WI38 (cell line): ENCODE results near the gene MFAP5.

ENCODE experiments used
- H3K4me3 ChIP-seq: 2 replicates; pipeline ENCODE4 v1.5.1; 2011; ENCODE audit warnings: low read depth, mild to moderate bottlenecking, control low read depth, low read length
- TF ChIP-seq, protein P1 (sequence below): IDR thresholded peaks from 2 replicates; pipeline ENCODE4 v1.5.1; 2012; ENCODE audit warnings: low read depth, mild to moderate bottlenecking, control low read depth, low read length

MFAP5 gene

DNA sequence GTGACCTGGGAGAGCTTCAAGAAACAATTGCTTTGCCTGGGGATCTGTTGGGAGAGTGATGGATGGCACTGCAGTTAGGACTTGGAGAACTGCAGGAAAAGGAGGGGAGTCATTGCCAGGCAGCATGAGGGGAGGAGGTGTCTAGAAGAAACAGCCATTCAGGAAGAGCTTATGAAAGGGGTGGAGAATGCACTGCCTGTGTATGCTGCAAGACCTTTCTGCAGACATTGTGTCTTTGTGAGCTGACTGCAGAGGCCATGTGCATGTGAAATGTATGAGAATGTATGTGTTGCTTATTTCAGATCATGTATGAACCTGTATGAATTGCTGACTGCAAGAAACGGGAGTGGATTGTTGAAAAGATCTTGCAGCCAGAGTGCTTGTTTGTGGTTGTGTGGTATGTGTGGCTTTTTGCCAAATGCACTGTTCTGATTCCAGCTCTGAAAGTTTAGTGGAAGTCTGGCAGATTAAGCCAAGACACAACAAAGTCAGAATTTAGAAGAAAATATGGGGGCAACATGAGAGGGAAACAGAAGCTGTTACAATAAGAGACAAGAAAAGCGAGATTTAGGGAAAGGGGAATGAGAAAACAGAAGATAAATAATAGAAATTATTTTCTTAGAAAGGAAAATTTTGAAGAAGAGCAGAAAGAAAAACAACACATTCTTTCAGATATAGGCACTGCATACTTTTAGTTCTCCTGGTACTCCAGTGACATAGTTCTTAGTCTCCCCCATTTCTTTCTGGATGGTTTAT is 25.4 kb upstream of the MFAP5 start:
- TF ChIP-seq, protein P1, sequence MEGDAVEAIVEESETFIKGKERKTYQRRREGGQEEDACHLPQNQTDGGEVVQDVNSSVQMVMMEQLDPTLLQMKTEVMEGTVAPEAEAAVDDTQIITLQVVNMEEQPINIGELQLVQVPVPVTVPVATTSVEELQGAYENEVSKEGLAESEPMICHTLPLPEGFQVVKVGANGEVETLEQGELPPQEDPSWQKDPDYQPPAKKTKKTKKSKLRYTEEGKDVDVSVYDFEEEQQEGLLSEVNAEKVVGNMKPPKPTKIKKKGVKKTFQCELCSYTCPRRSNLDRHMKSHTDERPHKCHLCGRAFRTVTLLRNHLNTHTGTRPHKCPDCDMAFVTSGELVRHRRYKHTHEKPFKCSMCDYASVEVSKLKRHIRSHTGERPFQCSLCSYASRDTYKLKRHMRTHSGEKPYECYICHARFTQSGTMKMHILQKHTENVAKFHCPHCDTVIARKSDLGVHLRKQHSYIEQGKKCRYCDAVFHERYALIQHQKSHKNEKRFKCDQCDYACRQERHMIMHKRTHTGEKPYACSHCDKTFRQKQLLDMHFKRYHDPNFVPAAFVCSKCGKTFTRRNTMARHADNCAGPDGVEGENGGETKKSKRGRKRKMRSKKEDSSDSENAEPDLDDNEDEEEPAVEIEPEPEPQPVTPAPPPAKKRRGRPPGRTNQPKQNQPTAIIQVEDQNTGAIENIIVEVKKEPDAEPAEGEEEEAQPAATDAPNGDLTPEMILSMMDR: no peak
- no peak overlapping the region for H3K4me3 ChIP-seq

DNA sequence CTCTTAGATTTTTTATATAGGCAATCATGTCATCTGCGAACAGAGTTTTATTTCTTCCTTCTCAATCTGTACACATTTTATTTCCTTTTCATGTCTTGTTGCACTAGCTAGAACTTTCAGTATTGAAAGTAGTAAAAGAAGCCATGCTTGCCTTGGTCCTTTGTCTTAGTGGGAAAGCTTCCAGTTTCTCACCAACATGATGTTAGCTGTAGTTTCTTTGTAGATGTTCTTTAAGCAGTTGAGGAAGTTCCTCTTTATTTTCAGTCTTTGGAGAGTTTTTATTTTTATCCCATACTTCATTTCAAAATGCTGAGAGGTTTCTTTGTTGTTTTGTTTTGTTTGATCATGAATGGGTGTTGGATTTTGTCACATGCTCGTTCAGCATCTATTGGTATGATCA is 22.4 kb upstream of the MFAP5 start:
- no peak overlapping the region for H3K4me3 ChIP-seq
- TF ChIP-seq, protein P1: no peak

DNA sequence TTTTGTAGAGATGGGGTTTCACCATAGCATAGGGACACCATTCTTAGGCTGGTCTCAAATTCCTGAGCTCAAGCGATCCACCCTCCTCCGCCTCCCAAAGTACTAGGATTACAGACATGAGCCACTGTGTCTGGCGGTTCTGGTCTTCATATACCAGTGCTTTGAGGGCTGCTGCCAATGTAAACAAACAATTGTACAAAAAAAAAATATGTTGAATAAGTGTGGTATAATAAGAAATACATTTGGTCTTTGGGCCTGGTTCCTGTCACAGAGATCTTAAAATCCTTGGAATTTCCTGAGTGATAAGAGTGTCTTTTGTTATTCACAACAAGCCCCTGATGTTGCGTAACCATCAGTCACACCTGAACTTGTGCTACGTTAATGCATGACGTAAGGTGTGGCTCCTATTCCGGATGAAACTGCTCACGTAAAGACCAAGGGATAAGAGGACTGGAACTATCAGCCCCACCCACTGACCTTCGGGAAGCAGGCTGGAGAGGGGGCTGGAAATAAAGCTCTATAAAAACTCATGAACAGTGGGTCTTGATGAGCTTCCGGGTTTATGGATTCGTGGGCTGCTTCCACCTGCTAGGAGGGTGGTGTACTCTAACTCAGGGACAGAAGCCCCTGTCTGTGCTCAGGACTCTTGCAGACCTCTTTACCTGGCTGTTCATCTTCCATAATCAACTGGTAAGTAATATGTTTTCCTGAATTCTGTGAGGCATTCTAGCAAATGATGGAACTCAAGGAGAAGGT is 18.7 kb upstream of the MFAP5 start:
- no peak overlapping the region for H3K4me3 ChIP-seq

DNA sequence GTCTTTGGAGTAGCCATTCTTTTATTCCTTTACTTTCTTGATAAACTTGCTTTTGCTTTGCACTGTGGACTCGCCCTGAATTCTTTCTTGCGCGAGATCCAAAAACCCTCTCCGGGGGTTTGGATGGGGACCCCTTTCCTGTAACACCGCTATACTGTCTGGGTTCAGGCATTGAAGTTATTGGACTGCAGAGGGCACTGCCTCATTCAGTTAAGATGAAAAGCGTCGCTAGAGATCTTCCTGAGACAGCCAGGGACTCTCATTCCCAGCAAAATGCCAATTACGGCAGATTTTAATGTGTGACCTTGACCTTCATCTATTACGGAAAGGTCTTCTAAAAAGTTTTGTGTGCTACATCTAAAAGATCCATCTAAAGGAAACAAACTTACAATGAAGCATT is 17.9 kb upstream of the MFAP5 start:
- no peak overlapping the region for H3K4me3 ChIP-seq
- TF ChIP-seq, protein P1: no peak

More for the DNA sequence above, 18.7 kb upstream of the MFAP5 start:
- TF ChIP-seq, protein P1: no peak

DNA sequence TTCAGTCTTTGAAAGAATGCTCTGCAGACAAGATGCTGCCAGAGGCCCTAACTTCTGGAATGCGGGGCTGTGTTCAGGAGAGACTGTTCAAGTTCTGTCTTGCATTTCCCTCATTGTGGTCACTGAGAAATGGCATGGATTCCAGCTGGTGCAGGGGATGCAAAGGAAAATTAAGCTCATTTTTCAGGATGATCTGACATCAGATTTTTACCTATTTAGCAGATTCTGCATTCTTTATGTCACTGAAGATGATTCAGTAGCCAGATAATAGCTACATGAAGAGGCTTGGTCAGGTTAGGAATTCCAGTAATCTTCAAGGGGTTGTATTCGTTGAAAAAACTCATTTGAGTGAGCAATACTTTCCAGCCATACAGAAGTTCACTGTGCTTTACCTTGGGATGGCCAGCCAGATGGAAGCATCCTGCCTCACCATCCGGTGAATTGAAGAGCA is 16.1 kb upstream of the MFAP5 start:
- TF ChIP-seq, protein P1: no peak
- no peak overlapping the region for H3K4me3 ChIP-seq

DNA sequence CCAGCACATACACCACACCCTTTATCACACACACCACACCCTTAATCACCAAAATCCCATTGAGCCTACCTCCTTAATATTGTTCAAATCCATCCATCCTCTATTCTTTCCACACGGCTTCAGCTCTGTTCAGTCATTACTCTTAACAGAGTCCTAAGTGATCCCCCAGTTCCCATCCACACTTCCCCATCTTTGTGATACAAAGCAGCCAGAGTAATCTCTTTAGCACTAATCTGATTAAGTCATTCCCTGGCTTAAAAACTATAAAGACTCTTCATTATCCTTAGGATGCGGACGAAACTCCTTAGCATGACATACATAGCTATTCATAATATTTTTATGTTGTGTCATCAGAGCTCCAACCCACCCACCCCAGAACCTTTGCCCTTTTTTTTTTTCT is 14.7 kb upstream of the MFAP5 start:
- no peak overlapping the region for H3K4me3 ChIP-seq
- TF ChIP-seq, protein P1: no peak

DNA sequence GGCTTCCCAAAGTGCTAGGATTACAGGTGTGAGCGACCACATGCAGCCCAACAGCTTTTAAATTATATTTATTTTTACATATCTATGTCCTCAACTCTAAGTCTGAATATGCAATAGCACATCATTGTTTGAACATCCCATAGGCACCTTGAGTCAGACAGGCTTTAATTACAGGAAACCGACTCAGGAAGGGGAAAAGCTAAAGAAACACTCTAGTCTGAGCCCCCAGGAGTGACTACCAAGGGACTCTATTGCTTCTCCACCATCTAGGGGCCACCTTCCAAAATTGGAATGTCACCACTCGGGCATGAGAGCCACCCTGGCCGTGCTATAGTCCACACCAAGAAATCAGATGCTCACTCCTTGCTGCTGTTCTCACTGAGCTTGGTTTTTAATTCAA is 14.0 kb upstream of the MFAP5 start:
- TF ChIP-seq, protein P1: no peak
- H3K4me3 ChIP-seq: no peak overlapping the region
